Neural progenitor cell (in vitro differentiated cells): Measurements from ENCODE around the gene NOB1.

ENCODE experiments used
- CTCF ChIP-seq: fragments of 200-600 bp; sonication (generic); IDR thresholded peaks from 2 replicates; pipeline ENCODE4 v1.5.1; 2017; ENCODE audit warnings: antibody characterized with exemption, mild to moderate bottlenecking
- EZH2phosphoT487 ChIP-seq: fragments of 200-600 bp; sonication (generic); IDR thresholded peaks from 2 replicates; pipeline ENCODE4 v1.6.1; 2017; ENCODE audit warnings: antibody characterized with exemption

- TF ChIP-seq CTCF: no peak
- no peak for TF ChIP-seq EZH2phosphoT487
Observed at GRCh38 chr16:69701866-69702265, 52.9 kb downstream of the NOB1 start.
